Medulla oblongata (tissue), 1 donor: Measurements from ENCODE around the gene FGR.
"Not testable (repeated sequence)": the region's sequence is repeated elsewhere in the genome, so short reads cannot be mapped to it uniquely, and the experiment has no call there.

Source experiments
- DNase-seq: peaks from one replicate; pipeline ENCODE4 v3.0.0-alpha.2; 2015; ENCODE audit errors: extremely low spot score

The FGR gene

DNA sequence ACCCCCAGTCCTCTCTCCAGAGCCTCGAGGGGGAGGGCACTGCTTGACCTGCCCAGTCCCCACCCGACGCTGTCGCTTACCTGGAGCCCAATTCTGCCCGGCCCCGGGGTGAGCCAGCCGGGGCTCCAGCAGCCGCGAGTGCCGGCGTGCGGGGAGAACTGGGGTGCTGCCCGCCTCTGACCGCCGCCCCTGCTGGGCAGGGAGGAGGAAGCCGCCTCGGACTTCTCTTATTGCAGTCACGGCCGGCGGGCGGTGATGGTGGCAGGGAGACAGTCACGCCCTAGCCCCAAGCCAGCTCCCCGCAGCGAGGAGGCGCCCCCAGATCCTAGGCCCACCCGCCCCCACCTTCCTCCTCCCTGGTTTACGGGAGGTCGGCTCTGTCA, at the start of gene FGR:
TSS of gene FGR (minus strand) at position 201 of the 383 bp plus-strand sequence. CDS start 11,269 bp downstream, outside the sequence.
- DNase-seq, result no peak

- DNase-seq, result no peak
These were observed 49.2 kb upstream of the FGR start for GRCh38 chr1:27684176-27684575.

GRCh38 chr1:27682351-27682944, 47.5 kb upstream of the FGR start:
- DNase-seq, result peak; percentile 28

- DNase-seq, result not testable (repeated sequence)
These were observed 46.6 kb upstream of the FGR start for GRCh38 chr1:27681580-27681979.

DNA sequence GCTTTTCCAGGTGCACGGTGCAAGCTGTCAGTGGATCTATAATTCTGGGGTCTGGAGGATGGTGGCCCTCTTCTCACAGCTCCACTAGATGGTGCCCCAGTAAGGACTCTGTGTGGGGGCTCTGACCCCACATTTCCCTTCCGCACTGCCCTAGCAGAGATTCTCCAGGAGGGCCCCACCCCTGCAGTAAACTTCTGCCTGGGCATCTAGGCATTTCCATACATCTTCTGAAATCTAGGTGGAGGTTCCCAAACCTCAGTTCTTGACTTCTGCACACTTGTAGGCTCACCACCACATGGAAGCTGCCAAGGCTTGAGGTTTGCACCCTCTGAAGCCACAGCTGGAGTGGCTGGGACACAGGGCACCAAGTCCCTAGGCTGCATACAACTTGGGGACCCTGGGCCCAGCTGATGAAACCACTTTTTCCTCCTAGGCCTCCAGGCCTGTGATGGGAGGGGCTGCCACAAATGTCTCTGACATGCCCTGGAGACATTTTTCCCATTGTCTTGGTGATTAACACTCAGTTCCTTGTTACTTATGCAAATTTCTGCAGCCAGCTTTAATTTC, 45.3 kb upstream of the FGR start:
- not testable (repeated sequence) for DNase-seq

DNA sequence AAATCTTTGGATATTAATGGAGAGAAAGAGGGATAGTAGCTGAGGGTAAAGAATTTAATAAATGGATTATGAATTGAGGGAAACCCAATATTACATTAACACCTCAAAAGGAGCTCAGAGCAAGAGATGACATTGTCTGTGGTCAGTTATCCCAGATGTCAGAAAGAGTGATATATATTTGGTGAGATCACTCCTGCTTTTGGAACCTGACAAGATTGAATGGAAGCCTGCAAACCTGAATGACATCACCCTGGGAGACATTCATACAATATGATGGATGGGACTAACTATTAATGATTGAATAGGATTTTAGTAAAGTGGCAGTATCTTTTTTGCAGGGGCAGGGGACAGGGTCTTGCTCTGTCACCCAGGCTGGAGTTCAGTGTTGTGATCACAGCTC, 43.8 kb upstream of the FGR start:
- no peak for DNase-seq

GRCh38 chr1:27676410-27676809, 41.4 kb upstream of the FGR start:
- no peak for DNase-seq

DNA sequence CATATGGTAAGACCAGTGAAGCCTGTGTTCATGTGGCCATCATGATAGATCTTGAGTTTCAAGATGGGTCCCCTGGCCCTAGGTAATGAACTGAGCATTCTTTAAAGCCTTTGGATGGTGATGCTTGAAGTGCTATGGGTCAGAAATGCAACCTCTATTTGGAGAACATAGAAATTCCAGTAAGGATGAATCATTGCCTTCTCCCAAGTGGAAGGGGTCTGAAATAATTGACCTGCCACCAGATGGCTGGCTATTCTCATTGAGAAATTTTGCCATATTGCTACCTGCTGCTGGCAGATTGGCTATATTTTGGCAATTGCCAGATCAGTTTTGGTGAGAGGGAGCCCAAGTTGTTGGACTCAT, 37.7 kb upstream of the FGR start:
- no peak for DNase-seq

DNA sequence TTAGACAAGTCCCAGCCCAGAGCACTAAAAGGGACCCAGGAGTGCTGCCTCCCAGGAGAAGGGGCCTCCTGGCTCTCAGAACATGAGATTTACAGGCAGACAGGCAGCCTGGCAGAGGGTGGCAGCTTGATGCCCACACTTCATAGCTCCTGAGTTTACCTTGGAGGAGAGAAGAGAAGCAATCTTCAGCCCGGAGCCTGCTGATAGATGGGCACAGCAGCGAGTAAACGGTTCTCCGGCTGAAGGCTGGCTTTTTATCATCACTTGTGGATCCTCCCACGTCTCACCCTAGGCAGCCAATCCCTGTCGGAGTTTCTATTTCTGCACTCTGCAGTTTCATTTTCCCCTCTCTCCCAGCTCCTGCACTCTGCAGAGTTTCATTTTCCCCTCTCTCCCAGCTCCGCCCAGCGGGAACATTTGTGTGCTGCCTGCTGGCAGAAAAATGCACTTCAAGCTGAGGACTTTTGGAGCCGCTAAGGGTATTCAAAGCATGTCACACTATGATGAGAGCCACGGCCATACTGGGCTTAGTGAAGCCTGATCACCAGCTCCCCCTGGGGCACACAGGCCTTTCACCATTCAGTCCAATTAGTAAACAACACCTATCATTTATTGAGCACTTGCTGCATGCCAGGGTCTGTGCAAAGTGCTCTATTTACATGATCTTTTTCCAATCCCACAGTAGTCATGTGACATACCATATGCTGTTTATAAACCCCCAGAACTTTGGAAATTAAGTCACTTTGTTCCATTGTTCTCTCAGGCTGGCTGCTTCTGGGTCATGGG, 37.2 kb upstream of the FGR start, which contains the start of gene IFI6:
TSS of gene IFI6 (minus strand) at position 229 of the 786 bp plus-strand sequence. CDS start 2,878 bp downstream, outside the sequence.
- DNase-seq, result peak; percentile 97

- DNase-seq, result no peak
These were observed 34.9 kb upstream of the FGR start for GRCh38 chr1:27669876-27670275.

- DNase-seq, result peak; percentile 53
These were observed 34.1 kb upstream of the FGR start for GRCh38 chr1:27668808-27669723.

GRCh38 chr1:27668121-27668807, 33.3 kb upstream of the FGR start:
- no peak for DNase-seq

DNA sequence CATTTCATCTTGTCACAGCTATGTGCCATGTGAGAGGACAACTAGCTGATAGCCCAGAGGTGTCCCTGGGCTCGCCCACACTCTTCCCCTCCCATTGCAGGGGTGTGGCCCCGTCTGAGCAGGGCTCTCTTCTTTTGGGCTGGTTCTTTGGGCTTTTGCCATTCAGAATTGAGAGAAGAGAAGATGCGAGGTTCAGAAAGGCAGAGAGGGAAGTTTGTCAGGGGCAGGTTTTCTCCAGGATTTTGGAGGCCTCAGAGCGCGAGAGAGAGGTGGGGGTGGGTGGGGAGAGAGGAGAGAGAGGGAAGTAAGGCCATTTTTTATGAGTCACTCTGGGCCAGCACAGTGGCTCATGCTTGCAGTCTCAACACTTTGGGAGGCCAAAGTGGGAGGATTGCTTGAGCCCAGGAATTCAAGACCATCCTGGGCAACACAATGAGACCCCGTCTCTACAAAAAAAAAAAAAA, 31.8 kb upstream of the FGR start:
- no peak for DNase-seq

- DNase-seq, result no peak
These were observed 31.3 kb upstream of the FGR start for GRCh38 chr1:27666294-27666693.

DNA sequence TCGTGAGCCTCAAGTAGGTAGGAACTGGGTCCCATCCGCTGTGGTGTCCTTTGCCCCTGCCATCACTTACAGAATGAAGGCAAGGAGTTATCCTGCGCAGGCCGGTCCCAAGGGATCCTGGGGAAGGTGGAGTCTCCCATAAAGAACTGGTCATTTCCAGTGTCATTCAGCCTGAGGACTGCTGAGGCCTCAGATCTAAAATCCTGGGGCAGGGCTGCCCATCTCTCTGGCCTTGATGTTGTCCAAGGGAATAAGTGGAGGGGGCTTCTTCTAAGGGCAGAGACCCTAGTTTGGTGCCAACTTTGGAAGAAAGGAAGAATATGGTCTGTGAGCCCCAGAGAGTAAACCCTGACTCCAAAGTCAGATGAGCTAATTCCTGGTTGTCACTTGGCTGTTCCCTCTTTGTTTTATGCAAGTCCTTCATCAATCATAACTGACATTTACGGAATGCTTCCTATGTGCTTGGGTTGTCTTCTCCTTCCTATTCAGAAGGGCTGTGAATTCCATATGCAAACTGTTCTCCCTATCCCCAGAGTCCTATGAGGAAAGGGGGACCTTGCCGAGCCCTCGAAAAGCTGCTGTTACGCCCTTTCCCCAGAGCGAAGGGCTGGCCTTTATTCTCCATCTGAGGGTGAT, 30.1 kb upstream of the FGR start:
- no peak for DNase-seq

DNA sequence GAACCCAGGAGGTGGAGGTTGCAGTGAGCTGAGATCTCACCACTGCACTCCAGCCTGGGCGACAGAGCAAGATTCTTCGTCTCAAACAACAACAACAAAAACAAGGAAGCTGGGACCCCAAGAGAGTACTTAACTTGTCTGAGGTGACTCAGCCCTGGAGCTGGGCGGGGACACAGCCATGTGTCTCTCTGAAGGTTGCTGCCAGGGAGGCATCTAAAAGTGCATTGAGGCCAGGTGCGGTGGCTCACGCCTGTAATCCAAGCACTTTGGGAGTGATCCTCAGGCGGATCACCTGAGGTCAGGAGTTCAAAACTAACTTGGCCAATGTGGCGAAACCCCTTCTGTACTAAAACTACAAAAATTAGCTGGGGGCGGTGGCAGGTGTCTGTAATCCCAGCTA, 29.3 kb upstream of the FGR start:
- DNase-seq, result no peak

DNA sequence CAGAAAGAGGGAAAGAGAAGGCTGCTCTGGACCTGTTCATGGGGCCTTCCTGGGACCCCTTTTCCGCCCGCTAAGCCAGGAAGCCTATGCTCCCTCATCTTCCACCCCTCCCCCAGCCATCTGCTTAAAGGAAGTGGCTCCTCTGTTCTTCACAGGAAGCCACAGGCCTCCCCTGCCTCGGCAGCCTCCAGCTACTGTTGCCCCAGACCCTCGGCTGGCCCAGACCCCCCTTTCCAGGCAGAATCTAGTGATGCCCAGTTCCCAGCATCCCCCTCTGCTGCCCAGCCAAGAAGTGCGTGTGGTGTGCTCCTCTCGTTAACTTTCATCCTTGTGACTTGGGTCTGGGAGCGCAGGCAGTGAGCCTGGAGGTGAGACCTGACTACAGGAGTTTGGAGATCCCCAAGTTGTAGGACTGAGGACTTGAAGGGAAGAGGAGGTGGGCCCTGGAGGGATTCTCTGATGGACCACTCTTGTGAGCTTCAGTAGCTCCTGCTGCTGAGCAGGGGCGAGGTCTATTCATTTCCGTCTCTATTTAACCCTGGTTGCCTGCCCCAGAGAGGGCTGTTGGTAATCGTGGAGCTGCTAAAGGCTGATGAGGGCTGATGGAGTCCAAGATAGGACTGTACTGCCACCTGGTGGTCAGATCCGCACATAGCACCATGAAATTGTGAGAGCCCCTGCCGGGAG, 27.9 kb upstream of the FGR start:
- DNase-seq, result peak; percentile 94

DNA sequence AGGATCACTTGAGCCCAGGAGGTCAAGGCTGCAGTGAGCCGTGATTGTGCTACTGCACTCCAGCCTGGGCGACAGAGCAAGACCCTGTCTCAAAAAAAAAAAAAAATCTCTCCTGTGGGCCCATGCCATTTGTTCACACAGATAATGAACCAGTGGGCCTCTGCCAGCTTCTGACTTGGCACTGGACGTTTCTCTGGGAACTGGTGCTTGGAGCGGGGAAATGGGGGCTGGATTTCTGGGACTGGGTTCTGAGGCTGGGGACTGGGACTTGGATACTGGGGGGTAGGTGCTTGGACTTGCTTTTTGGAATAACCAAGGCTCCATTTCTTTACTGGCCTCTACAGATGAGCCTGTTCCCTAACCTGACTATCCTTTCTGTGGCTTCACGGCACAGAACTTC, 27.3 kb upstream of the FGR start:
- DNase-seq, result peak; percentile 35

DNA sequence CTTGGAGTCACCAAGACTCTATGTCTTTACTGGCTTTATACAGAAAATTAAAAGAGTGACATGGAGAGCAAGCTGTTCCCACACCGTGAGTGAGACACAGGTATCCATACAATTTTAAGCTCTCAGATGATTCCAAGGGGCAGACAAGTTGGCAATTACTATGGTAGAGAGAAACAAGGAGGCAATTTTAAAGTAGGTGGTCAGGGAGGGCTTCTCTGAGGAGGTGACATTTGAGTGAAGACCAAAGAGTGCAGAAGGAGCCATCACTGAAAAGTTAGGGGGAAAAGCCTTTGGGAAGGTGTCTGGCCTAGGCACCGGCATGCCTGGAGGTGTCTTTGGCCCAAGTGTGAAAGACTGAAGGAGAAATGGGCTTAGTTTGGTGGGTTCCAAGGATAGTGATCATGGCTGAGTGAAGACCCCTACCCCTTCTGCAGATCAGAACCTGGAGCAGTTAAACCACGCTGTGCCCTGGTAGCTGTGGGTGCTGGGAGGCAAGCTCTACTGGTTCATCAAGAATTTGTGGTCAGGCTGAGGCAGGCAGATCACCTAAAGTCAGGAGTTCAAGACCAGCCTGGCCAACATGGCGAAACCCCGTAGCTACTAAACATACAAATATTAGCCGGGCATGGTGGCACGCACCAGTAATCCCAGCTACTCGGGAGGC, 26.6 kb upstream of the FGR start:
- no peak for DNase-seq
